Measurements from ENCODE around the gene SPRR2A. TPM values are rescaled to one million over a fixed set of nuclear protein-coding genes. Genes with fewer than 3 reads are reported as not detected.

The SPRR2A gene
- total RNA-seq, 1 experiment from 2014 or later: not detected

- H4K20me1 ChIP-seq (ENCODE audit: control insufficient read depth, insufficient read depth, insufficient read length): no peaks in the 10 kb centered on the region
- no peak overlapping the region for H2BK12ac ChIP-seq (ENCODE audit: insufficient read length, low read depth, low read length)
- no peak overlapping the region for H2AFZ ChIP-seq (ENCODE audit: low read length)
- no peak overlapping the region for H2BK15ac ChIP-seq (ENCODE audit: low read depth, low read length)
- no peak overlapping the region for H2BK120ac ChIP-seq (ENCODE audit: low read depth, low read length, poor library complexity, severe bottlenecking)
- Mint-ChIP-seq H3K9me3 (no peaks in the 10 kb centered on the region; a peak in 2 of 5 replicates), H3K36me3 (ENCODE audit: insufficient read depth in 1 of 3, low read depth in 3 of 3) (no peaks in the 10 kb centered on the region), H3K27me3 (ENCODE audit: low read depth) (no peaks in the 10 kb centered on the region), H3K27ac (no peak overlapping the region), H3K4me1 (peaks cover 6 to 7% of the 10 kb centered on the region in 2 experiments), H3K4me3 (no peak overlapping the region; a peak in 1 of 5 replicates)
- H2BK5ac ChIP-seq (ENCODE audit: insufficient read length, low read length): no peak overlapping the region
- H4K91ac ChIP-seq (ENCODE audit: insufficient read length, low read depth, low read length): no peak overlapping the region
- no peak overlapping the region for H2AK5ac ChIP-seq (ENCODE audit: insufficient read length, low read length)
- H4K5ac ChIP-seq (ENCODE audit: insufficient read length, low read depth, low read length): no peak overlapping the region
- H3K14ac ChIP-seq (ENCODE audit: insufficient read depth, low read length): no peak overlapping the region
- H3K27me3 ChIP-seq (ENCODE audit: insufficient read depth, low read length): no peaks in the 10 kb centered on the region
- H3K9ac ChIP-seq (ENCODE audit: extremely low read depth, insufficient read length, low read length): no peak overlapping the region
- peak; percentile 35 for DNase-seq
- no peak overlapping the region for H2BK20ac ChIP-seq (ENCODE audit: low read depth, low read length, poor library complexity, severe bottlenecking)
- no peaks in the 10 kb centered on the region for H3K23me2 ChIP-seq (ENCODE audit: insufficient read length, low read depth, low read length, poor library complexity, severe bottlenecking)
- TF ChIP-seq, protein P1, sequence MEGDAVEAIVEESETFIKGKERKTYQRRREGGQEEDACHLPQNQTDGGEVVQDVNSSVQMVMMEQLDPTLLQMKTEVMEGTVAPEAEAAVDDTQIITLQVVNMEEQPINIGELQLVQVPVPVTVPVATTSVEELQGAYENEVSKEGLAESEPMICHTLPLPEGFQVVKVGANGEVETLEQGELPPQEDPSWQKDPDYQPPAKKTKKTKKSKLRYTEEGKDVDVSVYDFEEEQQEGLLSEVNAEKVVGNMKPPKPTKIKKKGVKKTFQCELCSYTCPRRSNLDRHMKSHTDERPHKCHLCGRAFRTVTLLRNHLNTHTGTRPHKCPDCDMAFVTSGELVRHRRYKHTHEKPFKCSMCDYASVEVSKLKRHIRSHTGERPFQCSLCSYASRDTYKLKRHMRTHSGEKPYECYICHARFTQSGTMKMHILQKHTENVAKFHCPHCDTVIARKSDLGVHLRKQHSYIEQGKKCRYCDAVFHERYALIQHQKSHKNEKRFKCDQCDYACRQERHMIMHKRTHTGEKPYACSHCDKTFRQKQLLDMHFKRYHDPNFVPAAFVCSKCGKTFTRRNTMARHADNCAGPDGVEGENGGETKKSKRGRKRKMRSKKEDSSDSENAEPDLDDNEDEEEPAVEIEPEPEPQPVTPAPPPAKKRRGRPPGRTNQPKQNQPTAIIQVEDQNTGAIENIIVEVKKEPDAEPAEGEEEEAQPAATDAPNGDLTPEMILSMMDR (conservative IDR thresholded peaks at IDR 0.05): peak; percentile 69
- no peak overlapping the region for H3K27ac ChIP-seq (ENCODE audit: insufficient read length, low read depth, low read length)
- H3K9me3 ChIP-seq (ENCODE audit: control insufficient read depth, low read depth, low read length): no peaks in the 10 kb centered on the region
- no peaks in the 10 kb centered on the region for H3K79me2 ChIP-seq (ENCODE audit: insufficient read depth, low read length)
- no peak overlapping the region for H3K4ac ChIP-seq (ENCODE audit: low read depth, low read length)
- WGBS (ENCODE audit: extremely low coverage, insufficient read length, low lambda C conversion rate): no CpG with 5 or more reads among the region's 3 CpGs
- H3K4me1 ChIP-seq (ENCODE audit: insufficient read depth, low read length): peaks cover 3% of the 10 kb centered on the region; the same call in 1 of the 2 replicates
- no peak overlapping the region for H3K18ac ChIP-seq (ENCODE audit: insufficient read length, low read depth, low read length)
- no peaks in the 10 kb centered on the region for H3K79me1 ChIP-seq (ENCODE audit: insufficient read depth, low read depth, low read length, poor library complexity, severe bottlenecking)
- no peak overlapping the region for H3K4me2 ChIP-seq (ENCODE audit: insufficient read depth, insufficient read length, low read length)
- no peak overlapping the region for H3T11ph ChIP-seq (ENCODE audit: low read length)
- no peak overlapping the region for H4K8ac ChIP-seq (replicated peaks; ENCODE audit: insufficient read length, low read depth, low read length)
- no peak overlapping the region for H3K23ac ChIP-seq (ENCODE audit: insufficient read length, low read depth, low read length)
- H3K56ac ChIP-seq (ENCODE audit: insufficient read length, low read depth, low read length): no peak overlapping the region
Observed at GRCh38 chr1:153032677-153033308, 24.5 kb downstream of the SPRR2A start.
